Subcutaneous abdominal adipose tissue (tissue), 5 donors: ENCODE data around the gene ANO10.

Source experiments
- H3K27ac ChIP-seq: one replicate; pipeline ENCODE4 v1.7.0; 2013; ENCODE audit warnings: low read depth, mild to moderate bottlenecking, inconsistent platforms, low read length, moderate library complexity
- H3K27me3 ChIP-seq, 5 donors: one replicate each; pipeline ENCODE4 v1.7.0; 2013; ENCODE audit warnings: low read length in 5 of 5, inconsistent platforms in 1 of 5; ENCODE audit not compliant: control insufficient read depth in 5 of 5, insufficient read depth in 4 of 5
- H3K36me3 ChIP-seq, 5 donors: one replicate each; pipeline ENCODE4 v1.7.0; 2013; ENCODE audit warnings: low read length in 5 of 5; ENCODE audit not compliant: control insufficient read depth in 5 of 5, insufficient read depth in 5 of 5
- H3K4me1 ChIP-seq, 5 donors: one replicate each; pipeline ENCODE4 v1.7.0; 2013; ENCODE audit warnings: low read length in 5 of 5, mild to moderate bottlenecking in 3 of 5, moderate library complexity in 1 of 5; ENCODE audit not compliant: control insufficient read depth in 5 of 5, insufficient read depth in 5 of 5
- H3K4me3 ChIP-seq, 5 donors: one replicate each; pipeline ENCODE4 v1.7.0; 2013; ENCODE audit warnings: low read length in 5 of 5, low read depth in 1 of 5
- H3K9ac ChIP-seq, 5 donors: one replicate each; pipeline ENCODE4 v1.7.0; 2013; ENCODE audit warnings: low read length in 5 of 5, mild to moderate bottlenecking in 4 of 5, moderate library complexity in 3 of 5
- H3K9me3 ChIP-seq, 5 donors: one replicate each; pipeline ENCODE4 v1.7.0; 2013; ENCODE audit warnings: low read length in 5 of 5; ENCODE audit not compliant: control insufficient read depth in 5 of 5
- donor health status: healthy.
- donor health status: healthy.
- donor health status: healthy.
- donor health status: healthy.
- donor health status: healthy.

The ANO10 gene

GRCh38 chr3:43399034-43399433 lies 222.8 kb downstream of the ANO10 start:
- no peak overlapping the region for H3K9ac ChIP-seq
- H3K36me3 ChIP-seq, result no peaks in the 10 kb centered on the region
- peaks cover 2 to 21% (median 13%) of the 10 kb centered on the region in 5 donors for H3K4me1 ChIP-seq
- H3K27me3 ChIP-seq, result no peaks in the 10 kb centered on the region
- H3K9me3 ChIP-seq, result no peaks in the 10 kb centered on the region
- H3K4me3 ChIP-seq, result no peak overlapping the region
- H3K27ac ChIP-seq, result no peak overlapping the region

- no peaks in the 10 kb centered on the region for H3K9me3 ChIP-seq
- H3K9ac ChIP-seq, result no peak overlapping the region
- H3K4me3 ChIP-seq, result no peak overlapping the region
- peaks cover 11 to 42% (median 21%) of the 10 kb centered on the region in 5 donors for H3K4me1 ChIP-seq
- no peaks in the 10 kb centered on the region for H3K27me3 ChIP-seq
- no peaks in the 10 kb centered on the region for H3K36me3 ChIP-seq
- peak overlapping the region; percentile 33 for H3K27ac ChIP-seq
Observed at GRCh38 chr3:43394041-43394554, 227.7 kb downstream of the ANO10 start.

- peaks cover 13 to 54% (median 34%) of the 10 kb centered on the region in 5 donors for H3K4me1 ChIP-seq
- H3K9ac ChIP-seq, result no peak overlapping the region
- H3K4me3 ChIP-seq, result no peak overlapping the region
- H3K27me3 ChIP-seq, result no peaks in the 10 kb centered on the region
- H3K36me3 ChIP-seq, result no peaks in the 10 kb centered on the region
- H3K27ac ChIP-seq, result peak overlapping the region; percentile 59
- H3K9me3 ChIP-seq, result no peaks in the 10 kb centered on the region
Observed at GRCh38 chr3:43391621-43392020, 230.2 kb downstream of the ANO10 start.

GRCh38 chr3:43390255-43390588 lies 231.6 kb downstream of the ANO10 start:
- Histone ChIP-seq H3K9ac (peak overlapping the region in 2 of 5 donors; percentile 16 to 40), H3K36me3 (no peaks in the 10 kb centered on the region), H3K4me3 (peak overlapping the region in 1 of 5 donors; percentile 11), H3K9me3 (peaks cover 0 to 4% (median 0%) of the 10 kb centered on the region in 5 donors), H3K27me3 (no peaks in the 10 kb centered on the region), H3K27ac (peak overlapping the region; percentile 59), H3K4me1 (peaks cover 13 to 56% (median 34%) of the 10 kb centered on the region in 5 donors)

GRCh38 chr3:43389388-43390254 lies 232.2 kb downstream of the ANO10 start:
- Histone ChIP-seq H3K27me3 (no peaks in the 10 kb centered on the region), H3K36me3 (no peaks in the 10 kb centered on the region), H3K9ac (peak overlapping the region in 2 of 5 donors; percentile 16 to 40), H3K4me1 (peaks cover 13 to 53% (median 34%) of the 10 kb centered on the region in 5 donors), H3K9me3 (peaks cover 0 to 7% (median 0%) of the 10 kb centered on the region in 5 donors), H3K4me3 (peak overlapping the region in 1 of 5 donors; percentile 11), H3K27ac (peak overlapping the region; percentile 59)

- no peak overlapping the region for H3K4me3 ChIP-seq
- H3K27me3 ChIP-seq, result no peaks in the 10 kb centered on the region
- no peak overlapping the region for H3K9ac ChIP-seq
- peaks cover 0 to 7% (median 0%) of the 10 kb centered on the region in 5 donors for H3K9me3 ChIP-seq
- peaks cover 9 to 48% (median 27%) of the 10 kb centered on the region in 5 donors for H3K4me1 ChIP-seq
- H3K27ac ChIP-seq, result peak overlapping the region; percentile 59
- H3K36me3 ChIP-seq, result no peaks in the 10 kb centered on the region
Observed at GRCh38 chr3:43388915-43389314, 232.9 kb downstream of the ANO10 start.

GRCh38 chr3:43388175-43388574 lies 233.6 kb downstream of the ANO10 start:
- Histone ChIP-seq H3K4me3 (no peak overlapping the region), H3K36me3 (no peaks in the 10 kb centered on the region), H3K9ac (no peak overlapping the region), H3K9me3 (peaks cover 0 to 7% (median 0%) of the 10 kb centered on the region in 5 donors), H3K27ac (peak overlapping the region; percentile 59), H3K27me3 (no peaks in the 10 kb centered on the region), H3K4me1 (peaks cover 8 to 40% (median 26%) of the 10 kb centered on the region in 5 donors)

- peaks cover 0 to 23% (median 15%) of the 10 kb centered on the region in 5 donors for H3K4me1 ChIP-seq
- H3K27ac ChIP-seq, result no peak overlapping the region
- no peak overlapping the region for H3K9ac ChIP-seq
- H3K4me3 ChIP-seq, result no peak overlapping the region
- H3K36me3 ChIP-seq, result no peaks in the 10 kb centered on the region
- H3K27me3 ChIP-seq, result no peaks in the 10 kb centered on the region
- no peaks in the 10 kb centered on the region for H3K9me3 ChIP-seq
Observed at GRCh38 chr3:43379343-43379742, 242.5 kb downstream of the ANO10 start.

GRCh38 chr3:43378066-43378935 lies 243.5 kb downstream of the ANO10 start:
- H3K4me3 ChIP-seq, result no peak overlapping the region
- no peak overlapping the region for H3K27ac ChIP-seq
- no peaks in the 10 kb centered on the region for H3K27me3 ChIP-seq

More at GRCh38 chr3:43378066-43378935, 243.5 kb downstream of the ANO10 start:
- Histone ChIP-seq H3K9ac (no peak overlapping the region), H3K4me1 (peaks cover 0 to 23% (median 15%) of the 10 kb centered on the region in 5 donors), H3K9me3 (no peaks in the 10 kb centered on the region), H3K36me3 (no peaks in the 10 kb centered on the region)
